Skeletal muscle tissue (tissue), 4 donors: ENCODE measurements around the gene SLX4IP. TPM values are rescaled to one million over a fixed set of nuclear protein-coding genes. Genes with fewer than 3 reads are reported as not detected.
"Not testable (repeated sequence)": the region's sequence is repeated elsewhere in the genome, so short reads cannot be mapped to it uniquely, and the experiment has no call there.

Experiments
- H3K27ac ChIP-seq: one replicate; pipeline ENCODE4 v1.7.0; 2013; ENCODE audit warnings: mild to moderate bottlenecking, low read depth, low read length, inconsistent platforms
- H3K27me3 ChIP-seq, 3 donors: one replicate each; pipeline ENCODE4 v1.7.0; 2013; ENCODE audit warnings: low read length in 3 of 3; ENCODE audit not compliant: control insufficient read depth in 3 of 3, insufficient read depth in 3 of 3
- H3K36me3 ChIP-seq, 3 donors: one replicate each; pipeline ENCODE4 v1.7.0; 2013; ENCODE audit warnings: low read length in 3 of 3; ENCODE audit not compliant: control insufficient read depth in 3 of 3, insufficient read depth in 3 of 3
- H3K4me1 ChIP-seq, 3 donors: one replicate each; pipeline ENCODE4 v1.7.0; 2013; ENCODE audit warnings: low read length in 3 of 3, mild to moderate bottlenecking in 3 of 3; ENCODE audit not compliant: control insufficient read depth in 3 of 3, insufficient read depth in 3 of 3
- H3K4me3 ChIP-seq, 3 donors: one replicate each; pipeline ENCODE4 v1.7.0; 2013; ENCODE audit warnings: low read length in 3 of 3
- H3K9ac ChIP-seq, 3 donors: one replicate each; pipeline ENCODE4 v1.7.0; 2013; ENCODE audit warnings: low read length in 3 of 3, mild to moderate bottlenecking in 3 of 3, moderate library complexity in 2 of 3, low read depth in 1 of 3
- H3K9me3 ChIP-seq, 3 donors: one replicate each; pipeline ENCODE4 v1.7.0; 2013; ENCODE audit warnings: low read length in 3 of 3; ENCODE audit not compliant: control insufficient read depth in 3 of 3
- total RNA-seq: library from RNA; depleted of rRNA; stranded (reverse); fragments of >200 nt; gene quantifications from one replicate; pipeline ENCODE4 v1.2.3, GENCODE V29; 2014
- donor health status: Osteomylitis.

The SLX4IP gene
- total RNA-seq, 1 donor from 2014 or later: 4.2 TPM

- no peaks in the 10 kb centered on the region for H3K27me3 ChIP-seq
- no peak overlapping the region for H3K4me3 ChIP-seq
- peaks cover 0 to 3% (median 0%) of the 10 kb centered on the region in 3 donors for H3K4me1 ChIP-seq
- no peaks in the 10 kb centered on the region for H3K36me3 ChIP-seq
- H3K27ac ChIP-seq: no peak overlapping the region
- H3K9ac ChIP-seq: no peak overlapping the region
- H3K9me3 ChIP-seq: no peaks in the 10 kb centered on the region
Measured at GRCh38 chr20:10586296-10586695, 151.2 kb downstream of the SLX4IP start.

DNA sequence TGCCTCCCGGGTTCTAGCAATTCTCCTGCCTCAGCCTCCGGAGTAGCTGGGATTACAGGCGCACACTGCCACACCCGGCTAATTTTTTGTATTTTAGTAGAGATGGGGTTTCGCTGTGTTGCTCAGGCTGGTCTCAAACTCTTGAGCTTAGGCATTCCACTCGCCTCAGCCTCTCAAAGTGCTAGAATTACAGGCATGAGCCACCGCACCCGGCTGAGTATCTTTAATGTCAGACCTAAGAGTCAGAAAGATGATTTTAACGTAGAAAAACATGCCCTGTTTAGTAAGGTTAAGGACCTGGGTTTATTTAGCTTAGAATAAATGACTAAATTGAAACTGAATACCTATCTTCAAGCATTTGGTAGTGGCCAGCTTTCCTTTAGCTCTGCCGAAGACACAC, 155.3 kb downstream of the SLX4IP start:
- not testable (repeated sequence) for H3K9ac ChIP-seq, H3K27me3 ChIP-seq, H3K9me3 ChIP-seq, H3K4me1 ChIP-seq, H3K27ac ChIP-seq, H3K36me3 ChIP-seq, H3K4me3 ChIP-seq

DNA sequence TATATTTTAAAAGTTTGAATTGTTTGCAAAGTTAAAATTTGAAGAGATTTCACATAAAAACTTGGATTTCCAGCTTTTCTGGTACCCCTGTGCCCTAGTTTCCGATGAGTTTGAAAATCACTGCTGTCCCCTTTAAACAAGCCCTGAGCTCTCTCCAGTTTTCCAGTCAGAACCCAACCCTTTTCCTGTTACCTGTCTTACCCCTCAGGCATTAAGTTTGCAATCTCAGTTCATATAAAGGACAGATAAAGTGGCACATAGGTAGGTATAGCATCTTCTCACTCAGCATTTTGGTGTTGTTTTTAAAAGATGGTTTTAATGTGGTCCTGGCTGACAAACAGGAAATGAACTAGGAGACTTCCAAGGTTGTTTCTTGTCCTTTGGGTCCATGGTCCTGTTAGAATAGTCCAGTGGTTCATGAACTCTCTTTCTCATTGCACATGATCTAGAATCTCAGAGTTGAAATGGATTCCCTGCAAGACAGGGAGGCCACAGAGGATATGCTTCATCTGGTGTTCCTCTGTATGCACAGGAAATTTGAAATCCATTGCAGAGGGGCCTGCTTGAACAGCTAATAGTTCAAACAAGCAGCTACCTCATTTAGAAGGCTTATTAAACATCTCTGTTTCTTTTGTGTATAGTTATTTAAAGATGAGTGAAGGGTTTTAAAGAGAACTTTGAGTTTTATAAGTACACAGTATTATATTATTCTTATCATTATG, 156.0 kb downstream of the SLX4IP start:
- Histone ChIP-seq H3K4me1 (peaks cover 0 to 12% (median 3%) of the 10 kb centered on the region in 3 donors), H3K36me3 (no peaks in the 10 kb centered on the region), H3K27me3 (no peaks in the 10 kb centered on the region), H3K4me3 (no peak overlapping the region), H3K27ac (no peak overlapping the region), H3K9ac (no peak overlapping the region), H3K9me3 (no peaks in the 10 kb centered on the region)

GRCh38 chr20:10591946-10592521, 156.9 kb downstream of the SLX4IP start:
- Histone ChIP-seq H3K4me1 (peaks cover 0 to 12% (median 3%) of the 10 kb centered on the region in 3 donors), H3K27me3 (no peaks in the 10 kb centered on the region), H3K4me3 (no peak overlapping the region), H3K9ac (no peak overlapping the region), H3K27ac (peak overlapping the region; percentile 23), H3K9me3 (no peaks in the 10 kb centered on the region), H3K36me3 (no peaks in the 10 kb centered on the region)

DNA sequence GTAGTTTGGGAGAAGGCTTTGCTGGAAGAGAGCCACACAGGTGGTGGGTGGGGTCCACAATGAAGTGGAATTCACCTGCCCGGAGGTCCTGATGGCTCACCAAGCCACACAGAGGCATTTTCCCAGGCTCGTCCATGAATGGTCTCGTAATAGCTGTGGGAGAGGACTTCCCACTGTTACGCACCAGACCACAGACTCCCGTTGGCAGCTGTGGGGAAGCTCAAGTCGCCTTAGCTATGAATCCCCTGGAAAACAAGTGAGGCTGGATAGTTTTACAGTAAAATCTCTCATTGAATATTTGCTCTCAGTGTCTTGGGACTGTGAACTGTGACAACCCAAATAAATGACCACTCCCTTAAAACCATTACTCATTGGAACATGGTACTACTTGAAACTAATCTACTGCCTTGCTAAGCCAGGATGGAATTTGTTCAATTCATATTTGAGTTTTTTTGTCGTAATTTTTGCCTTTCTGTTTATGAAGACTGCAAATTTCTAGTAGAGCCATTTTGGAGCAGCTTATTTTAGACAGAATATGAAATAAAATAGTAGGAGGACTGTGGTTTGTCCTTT, 159.3 kb downstream of the SLX4IP start:
- H3K4me3 ChIP-seq: no peak overlapping the region
- no peaks in the 10 kb centered on the region for H3K9me3 ChIP-seq
- no peaks in the 10 kb centered on the region for H3K27me3 ChIP-seq
- peaks cover 0 to 12% (median 3%) of the 10 kb centered on the region in 3 donors for H3K4me1 ChIP-seq
- H3K27ac ChIP-seq: no peak overlapping the region
- H3K36me3 ChIP-seq: no peaks in the 10 kb centered on the region
- no peak overlapping the region for H3K9ac ChIP-seq

DNA sequence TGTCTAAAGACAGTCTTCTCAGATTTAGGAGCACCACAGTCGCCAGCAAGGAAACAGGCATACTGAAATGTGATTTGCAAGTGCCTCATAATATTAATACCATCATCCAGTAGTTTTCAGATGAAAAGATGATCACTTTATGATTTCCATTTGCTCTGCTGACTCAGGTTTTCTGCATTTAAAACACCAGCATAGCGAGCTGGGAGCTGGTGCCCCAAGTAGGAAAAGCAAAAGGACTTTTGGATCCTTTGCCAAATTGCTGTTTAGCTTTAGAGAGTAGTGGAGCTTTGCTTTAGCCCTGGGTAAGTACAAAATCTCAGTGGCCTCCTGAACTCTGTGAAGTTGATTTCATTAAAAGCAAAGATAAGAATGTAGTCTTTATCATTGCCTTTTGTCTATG, 160.2 kb downstream of the SLX4IP start:
- Histone ChIP-seq H3K27me3 (no peaks in the 10 kb centered on the region), H3K36me3 (no peaks in the 10 kb centered on the region), H3K4me3 (no peak overlapping the region), H3K27ac (no peak overlapping the region), H3K9me3 (no peaks in the 10 kb centered on the region), H3K9ac (no peak overlapping the region), H3K4me1 (peaks cover 0 to 12% (median 3%) of the 10 kb centered on the region in 3 donors)

GRCh38 chr20:10595985-10596384, 160.9 kb downstream of the SLX4IP start:
- no peaks in the 10 kb centered on the region for H3K36me3 ChIP-seq
- H3K27me3 ChIP-seq: no peaks in the 10 kb centered on the region
- H3K4me1 ChIP-seq: peaks cover 0 to 12% (median 2%) of the 10 kb centered on the region in 3 donors
- H3K9ac ChIP-seq: no peak overlapping the region
- no peak overlapping the region for H3K4me3 ChIP-seq
- H3K9me3 ChIP-seq: no peaks in the 10 kb centered on the region
- no peak overlapping the region for H3K27ac ChIP-seq

- Histone ChIP-seq H3K27ac (no peak overlapping the region), H3K9me3 (no peaks in the 10 kb centered on the region), H3K4me3 (no peak overlapping the region), H3K36me3 (no peaks in the 10 kb centered on the region), H3K4me1 (peaks cover 0 to 12% (median 0%) of the 10 kb centered on the region in 3 donors), H3K9ac (no peak overlapping the region), H3K27me3 (no peaks in the 10 kb centered on the region)
Measured at GRCh38 chr20:10596710-10597121, 161.6 kb downstream of the SLX4IP start.

DNA sequence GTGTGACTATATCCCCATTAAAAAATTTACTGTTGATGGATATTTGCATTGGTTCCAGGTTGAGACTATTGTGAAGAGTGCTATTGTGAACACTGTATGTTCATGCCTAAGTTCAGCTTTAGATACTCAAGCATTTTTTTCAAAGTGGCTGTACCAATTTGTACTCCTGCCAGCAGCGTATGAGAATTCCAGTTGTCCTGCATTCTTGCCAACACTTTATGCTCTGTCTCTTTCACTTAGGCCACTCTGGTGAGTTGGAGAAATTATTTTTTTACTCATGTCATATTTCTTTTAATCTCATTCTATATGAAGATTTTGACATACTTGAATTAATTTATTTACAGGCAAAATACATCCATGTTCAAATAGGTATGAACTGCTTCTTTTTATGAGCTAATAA, 162.5 kb downstream of the SLX4IP start:
- no peak overlapping the region for H3K27ac ChIP-seq
- no peak overlapping the region for H3K9ac ChIP-seq
- H3K4me3 ChIP-seq: no peak overlapping the region
- peaks cover 0 to 9% (median 0%) of the 10 kb centered on the region in 3 donors for H3K4me1 ChIP-seq
- no peaks in the 10 kb centered on the region for H3K36me3 ChIP-seq
- no peaks in the 10 kb centered on the region for H3K27me3 ChIP-seq
- no peaks in the 10 kb centered on the region for H3K9me3 ChIP-seq

DNA sequence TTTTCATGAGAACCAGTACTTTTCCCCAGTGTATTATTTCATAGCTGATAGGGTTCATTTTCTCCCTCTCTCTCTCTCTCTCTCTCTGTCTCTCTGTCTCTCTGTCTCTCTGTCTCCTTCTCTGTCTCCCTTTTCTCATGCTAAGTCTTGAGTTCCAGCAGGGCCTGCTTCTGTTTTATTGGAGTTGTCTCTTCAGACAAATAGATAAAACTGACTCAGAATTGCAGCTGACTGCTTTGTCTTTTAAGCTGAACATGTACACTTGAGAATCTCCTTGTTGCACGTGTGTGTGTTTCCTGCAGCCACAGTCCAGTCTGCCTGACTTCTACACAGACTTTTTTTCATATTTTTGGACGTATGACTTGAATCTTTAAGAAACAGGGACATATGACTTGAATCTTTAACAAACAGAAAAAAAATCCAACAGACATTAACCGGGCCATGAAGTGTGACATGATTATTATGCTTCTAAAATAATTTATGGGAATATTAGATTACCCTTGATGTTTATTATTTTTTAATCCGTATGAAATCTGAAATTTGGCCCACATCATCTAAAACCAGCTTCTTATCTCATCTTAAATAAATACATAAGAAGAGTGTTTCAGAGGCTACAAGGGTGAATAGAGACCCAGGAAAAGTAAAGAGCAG, 167.2 kb downstream of the SLX4IP start:
- no peaks in the 10 kb centered on the region for H3K9me3 ChIP-seq
- H3K9ac ChIP-seq: no peak overlapping the region
- H3K27ac ChIP-seq: no peak overlapping the region
- no peaks in the 10 kb centered on the region for H3K27me3 ChIP-seq
- H3K4me3 ChIP-seq: no peak overlapping the region
- H3K36me3 ChIP-seq: no peaks in the 10 kb centered on the region
- H3K4me1 ChIP-seq: peaks cover 0 to 3% (median 0%) of the 10 kb centered on the region in 3 donors
